HG02884 (cell line): ENCODE measurements around the gene GFER.
"Not testable (repeated sequence)": the region's sequence is repeated elsewhere in the genome, so short reads cannot be mapped to it uniquely, and the experiment has no call there.

Source experiments
- ATAC-seq: cut with Tn5 transposase; IDR thresholded peaks from one replicate; pipeline ENCODE4 v1.9.1; 2021; ENCODE audit warnings: mild to moderate bottlenecking, moderate library complexity; ENCODE audit not compliant: unreplicated experiment

The GFER gene

DNA sequence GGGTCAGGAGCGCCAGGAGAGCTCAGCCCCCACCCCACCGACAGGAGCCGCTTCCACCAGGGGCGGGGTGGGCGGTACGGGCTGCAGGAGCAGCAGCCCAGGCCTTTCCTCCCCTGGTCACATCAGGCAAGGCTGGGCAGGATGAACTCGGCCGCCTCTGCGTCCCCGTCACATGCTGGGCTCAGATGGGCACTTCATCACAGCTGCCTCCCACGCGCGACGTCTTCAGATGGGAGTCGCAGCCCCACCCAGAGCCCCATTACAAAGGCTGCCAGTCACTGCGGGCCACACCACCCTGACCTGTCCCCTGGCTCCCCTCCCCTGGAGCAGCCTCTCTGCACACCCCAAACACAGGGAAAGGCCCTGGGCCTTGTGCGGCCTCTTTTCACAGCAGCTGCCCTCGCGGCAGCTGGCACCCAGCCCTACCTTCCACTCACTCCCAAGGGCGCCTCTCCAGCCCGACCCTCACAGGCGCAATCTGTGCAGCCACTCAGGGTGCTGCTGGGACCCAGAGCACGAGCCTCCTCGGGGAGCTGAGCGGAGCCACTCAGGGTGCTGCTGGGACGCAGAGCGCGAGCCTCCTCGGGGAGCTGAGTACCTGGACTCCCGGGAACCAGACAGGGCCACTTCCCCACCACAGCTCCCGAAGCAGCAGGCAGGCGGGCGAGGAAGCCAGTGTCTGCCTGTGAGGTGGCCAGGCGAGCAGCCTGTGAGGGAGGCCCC, 21.0 kb downstream of the GFER start:
- no peak for ATAC-seq

GRCh38 chr16:2005646-2006045, 21.7 kb downstream of the GFER start:
- no peak for ATAC-seq

DNA sequence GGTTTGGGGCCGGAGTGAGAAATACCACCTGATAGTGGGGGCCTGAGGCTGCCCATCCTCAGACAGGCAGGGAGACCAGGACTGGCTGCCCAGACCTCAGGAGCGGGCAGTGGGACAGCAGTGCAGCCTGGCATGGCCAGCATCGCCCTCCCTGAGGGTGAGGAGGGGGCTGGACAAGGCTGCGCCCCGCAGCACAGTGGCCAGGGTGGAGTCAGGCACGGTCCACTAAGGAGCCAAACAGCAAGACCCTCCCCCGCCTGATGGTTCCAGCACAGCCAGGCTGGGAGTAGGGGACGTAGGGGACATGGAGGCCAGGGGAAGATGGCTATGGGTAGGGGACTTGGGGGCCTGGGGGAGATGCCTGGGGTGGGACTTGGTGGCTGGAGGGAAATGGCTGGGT, 22.3 kb downstream of the GFER start:
- no peak for ATAC-seq

DNA sequence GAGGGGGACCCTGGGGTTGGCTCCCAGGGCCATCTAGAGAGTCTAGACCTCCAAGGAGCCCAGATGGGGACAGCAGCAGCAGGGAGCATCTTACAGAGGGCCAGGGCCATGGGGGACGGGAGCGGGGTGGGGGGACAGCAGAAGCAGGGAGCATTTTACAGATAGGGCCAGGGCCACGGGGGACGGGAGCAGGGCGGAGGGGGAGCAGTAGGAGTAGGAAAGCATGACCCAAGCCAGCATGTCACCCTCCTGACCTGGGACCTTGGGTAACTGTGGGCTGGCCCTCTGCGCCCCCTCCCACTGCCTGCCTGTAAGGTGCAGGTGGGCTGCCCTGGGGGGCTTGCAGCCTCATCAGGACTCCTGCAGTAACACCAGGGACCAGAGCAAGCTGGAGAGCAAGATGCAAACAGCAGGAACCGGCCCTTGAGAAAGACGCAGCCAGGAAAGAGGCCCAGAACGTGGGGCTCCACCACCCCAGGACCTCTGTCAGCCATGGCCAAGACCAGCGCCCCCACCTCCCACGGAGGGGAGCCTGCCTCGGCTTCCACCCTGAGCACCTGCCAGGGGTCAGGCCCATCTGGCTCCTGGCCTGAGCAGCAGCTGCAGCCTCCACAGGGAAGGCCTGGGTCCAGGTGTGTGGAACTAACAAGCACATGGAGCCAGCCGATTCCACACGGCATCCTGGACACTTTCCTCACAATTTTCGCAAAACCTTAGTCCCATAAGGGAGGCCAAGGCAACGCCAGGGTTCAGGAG, 23.3 kb downstream of the GFER start:
- no peak for ATAC-seq

- no peak for ATAC-seq
Measured at GRCh38 chr16:2008009-2008526, 24.1 kb downstream of the GFER start.

DNA sequence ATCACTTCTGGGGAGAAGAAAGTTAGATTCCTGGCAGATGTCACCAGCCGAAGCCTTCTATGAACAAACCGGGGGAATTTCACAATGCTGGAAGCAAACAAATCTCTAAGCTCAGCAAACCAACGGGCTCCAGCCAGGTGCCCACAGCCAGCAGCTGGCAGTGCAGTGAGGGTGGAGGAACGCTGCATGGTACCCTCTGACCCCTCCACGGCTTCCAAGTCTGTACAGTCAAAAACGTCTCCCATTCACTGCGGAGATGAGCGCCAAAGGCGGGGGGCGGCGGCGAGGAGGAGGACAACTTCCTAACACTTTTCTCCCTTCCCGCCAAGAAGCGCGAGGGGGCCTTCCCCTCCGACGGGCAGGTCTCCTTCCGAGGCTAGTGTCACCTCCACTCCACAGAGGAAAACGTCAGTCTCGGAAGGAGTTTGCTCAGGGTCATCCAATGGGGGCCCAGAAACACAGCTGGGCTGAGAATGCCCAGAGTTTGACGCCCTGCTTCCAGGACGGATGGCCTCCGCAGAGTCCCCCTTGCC, 24.7 kb downstream of the GFER start:
- ATAC-seq, result no peak

DNA sequence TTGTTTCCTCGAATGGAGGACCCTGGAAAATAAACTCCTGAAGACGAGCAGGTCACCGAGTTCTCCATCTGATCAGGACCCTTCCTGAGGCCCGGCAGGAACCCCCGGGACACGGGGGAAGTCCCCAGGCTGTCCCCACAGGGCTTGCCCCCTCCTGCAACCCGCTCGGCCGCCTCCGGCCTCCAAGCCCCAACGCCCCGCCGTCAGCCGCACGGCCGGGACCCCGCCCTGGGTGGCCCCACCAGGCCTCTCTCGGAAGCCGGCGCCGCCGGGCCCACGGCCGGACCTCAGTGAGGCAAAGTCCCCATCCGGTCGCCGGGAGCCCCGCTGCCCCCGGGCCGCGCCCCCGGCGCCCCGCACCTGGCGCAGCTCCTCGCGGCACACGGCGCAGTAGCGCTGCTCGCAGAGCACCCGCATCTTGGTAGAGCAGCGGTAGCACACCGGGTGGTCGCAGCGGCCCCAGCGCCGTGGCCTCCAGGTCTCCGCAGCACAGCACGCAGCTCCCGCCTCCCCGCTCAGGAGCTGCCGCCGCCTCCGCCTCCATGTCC, 25.2 kb downstream of the GFER start:
- ATAC-seq, result peak; percentile 27

- peak; percentile 87 for ATAC-seq
Measured at GRCh38 chr16:2009791-2010510, 26.0 kb downstream of the GFER start, which contains the start of gene ZNF598. ZNF598 (minus strand) TSS chr16:2009821.

- not testable (repeated sequence) for ATAC-seq
Measured at GRCh38 chr16:2011726-2012125, 27.7 kb downstream of the GFER start.

- no peak for ATAC-seq
Measured at GRCh38 chr16:2013527-2013926, 29.5 kb downstream of the GFER start.

DNA sequence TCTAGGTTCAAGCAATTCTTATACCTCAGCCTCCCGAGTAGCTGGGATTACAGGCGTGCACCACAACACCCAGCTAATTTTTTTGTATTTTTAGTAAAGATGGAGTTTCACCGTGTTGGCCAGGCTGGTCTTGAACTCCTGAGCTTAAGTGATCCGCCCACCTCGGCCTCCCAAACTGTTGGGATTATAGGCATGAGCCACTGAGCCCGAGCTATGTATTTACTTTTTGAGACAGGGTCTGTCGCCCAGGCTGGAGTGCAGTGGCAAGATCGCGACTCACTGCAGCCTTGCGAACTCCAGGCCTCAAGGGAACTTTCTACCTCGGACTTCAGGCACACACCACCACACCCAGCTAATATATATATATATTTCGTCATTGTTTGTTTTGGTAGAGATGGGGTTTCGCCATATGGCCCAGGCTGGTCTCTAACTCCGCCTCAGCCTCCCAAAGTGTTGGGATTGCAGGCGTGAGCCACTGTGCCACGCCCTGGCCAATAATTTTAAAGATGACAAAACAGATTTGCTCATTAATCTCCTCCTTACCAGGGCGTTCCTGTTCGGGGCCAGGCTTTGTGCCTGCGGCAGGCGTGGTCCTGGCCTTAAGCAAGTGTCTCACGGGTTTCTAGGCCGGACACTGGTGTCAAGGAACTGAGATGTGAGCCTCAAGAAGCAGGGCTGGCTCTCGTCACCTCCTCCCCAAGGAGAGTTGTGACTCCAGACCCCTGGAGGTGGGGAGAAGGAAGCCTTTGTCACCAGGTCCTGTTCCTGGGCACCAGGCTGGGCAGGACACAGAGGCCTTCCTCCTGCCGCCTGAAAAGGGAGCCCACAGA, 31.3 kb downstream of the GFER start:
- no peak for ATAC-seq

- ATAC-seq, result no peak
Measured at GRCh38 chr16:2015947-2016208, 31.9 kb downstream of the GFER start.

DNA sequence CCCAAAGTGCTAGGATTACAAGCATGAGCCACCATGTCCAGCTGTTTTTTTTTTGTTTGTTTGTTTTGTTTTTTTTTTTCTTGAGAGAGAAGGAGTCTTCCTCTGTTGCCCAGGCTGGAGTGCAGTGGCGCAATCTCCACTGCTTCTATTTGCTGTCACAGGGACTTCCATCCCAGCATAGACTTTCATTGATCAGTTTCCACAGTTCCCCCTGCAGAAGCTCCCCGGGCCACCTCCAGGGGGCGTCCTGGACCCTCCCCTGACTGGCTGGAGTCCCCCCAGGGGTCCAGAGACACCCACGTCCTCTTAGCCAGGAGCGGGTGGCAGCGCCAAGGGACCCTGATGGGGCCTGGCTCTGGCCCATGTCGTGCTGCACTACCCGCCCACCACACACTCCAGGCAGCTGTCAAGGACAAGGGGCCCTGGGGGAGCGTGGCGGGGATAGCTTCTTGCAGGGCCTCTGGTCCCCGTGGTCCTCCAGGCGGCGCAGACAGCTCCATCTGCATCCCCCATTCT, 32.5 kb downstream of the GFER start:
- no peak for ATAC-seq

DNA sequence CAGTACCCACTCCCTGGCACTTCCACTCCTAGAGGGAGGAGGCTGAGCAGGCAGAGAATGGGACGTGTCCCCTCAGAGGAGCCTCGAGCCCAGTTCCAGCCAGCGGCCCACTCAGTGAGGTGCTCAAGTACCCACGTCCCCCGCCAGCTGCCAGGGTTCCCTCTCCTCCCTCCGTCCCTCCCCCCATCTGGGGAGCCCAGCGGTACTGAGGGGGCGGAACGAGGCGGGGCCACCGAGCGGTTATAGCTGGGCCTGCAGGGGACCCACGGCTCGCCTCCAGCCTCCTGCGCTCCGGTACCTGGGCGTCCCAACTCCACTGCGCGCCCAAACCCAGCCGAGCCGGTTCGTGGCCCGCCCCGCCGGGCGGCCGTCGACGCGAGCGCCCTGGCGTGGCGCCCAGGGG, 35.5 kb downstream of the GFER start, which contains the start of gene NPW:
Gene NPW, plus strand, starts transcription at position 268 of the 403 bp plus-strand sequence.
- ATAC-seq, result no peak

DNA sequence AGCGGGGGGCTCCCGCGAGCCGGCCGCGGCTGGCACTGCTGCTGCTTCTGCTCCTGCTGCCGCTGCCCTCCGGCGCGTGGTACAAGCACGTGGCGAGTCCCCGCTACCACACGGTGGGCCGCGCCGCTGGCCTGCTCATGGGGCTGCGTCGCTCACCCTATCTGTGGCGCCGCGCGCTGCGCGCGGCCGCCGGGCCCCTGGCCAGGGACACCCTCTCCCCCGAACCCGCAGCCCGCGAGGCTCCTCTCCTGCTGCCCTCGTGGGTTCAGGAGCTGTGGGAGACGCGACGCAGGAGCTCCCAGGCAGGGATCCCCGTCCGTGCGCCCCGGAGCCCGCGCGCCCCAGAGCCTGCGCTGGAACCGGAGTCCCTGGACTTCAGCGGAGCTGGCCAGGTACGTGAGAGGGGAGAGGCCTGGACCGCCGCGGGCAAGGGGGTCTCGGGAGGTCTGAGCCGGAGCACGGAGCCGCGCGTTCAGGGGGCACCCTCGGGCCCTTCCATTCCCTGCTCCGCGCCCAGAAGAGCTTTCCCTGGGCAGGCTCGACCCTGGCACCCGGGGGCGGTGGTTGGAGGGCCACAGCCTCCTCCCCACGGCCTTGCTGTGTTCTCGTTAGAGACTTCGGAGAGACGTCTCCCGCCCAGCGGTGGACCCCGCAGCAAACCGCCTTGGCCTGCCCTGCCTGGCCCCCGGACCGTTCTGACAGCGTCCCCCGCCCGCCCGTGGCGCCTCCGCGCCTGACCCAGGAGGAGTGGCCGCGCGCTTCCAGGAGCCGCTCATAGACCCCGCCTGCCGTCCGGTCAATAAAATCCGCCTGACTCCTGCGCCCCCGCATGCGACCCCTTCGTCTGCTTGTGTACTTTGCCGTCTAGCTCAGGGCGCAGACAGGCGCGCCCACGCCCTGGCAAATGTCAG, 36.2 kb downstream of the GFER start:
- ATAC-seq, result no peak

DNA sequence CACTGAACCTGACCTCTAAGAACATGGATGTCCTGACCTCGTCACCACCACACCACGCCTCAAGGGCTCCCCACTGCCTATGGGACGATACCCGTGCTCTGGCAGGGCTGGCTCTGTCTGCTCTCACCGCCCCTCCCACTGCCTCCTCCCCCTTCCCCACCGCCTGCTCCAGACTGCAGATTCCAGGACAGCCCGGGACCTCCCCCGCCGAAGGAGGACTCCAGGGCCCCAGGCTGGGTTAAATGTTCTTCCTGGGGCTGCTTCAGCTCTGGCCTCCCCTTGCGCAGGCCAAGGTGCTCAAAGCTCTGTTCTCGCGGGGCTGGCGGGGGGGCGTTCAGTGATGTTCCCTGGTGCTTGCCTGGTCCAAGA, 38.7 kb downstream of the GFER start:
- ATAC-seq, result no peak

- peak; percentile 42 for ATAC-seq
Measured at GRCh38 chr16:2023092-2024031, 39.4 kb downstream of the GFER start.

DNA sequence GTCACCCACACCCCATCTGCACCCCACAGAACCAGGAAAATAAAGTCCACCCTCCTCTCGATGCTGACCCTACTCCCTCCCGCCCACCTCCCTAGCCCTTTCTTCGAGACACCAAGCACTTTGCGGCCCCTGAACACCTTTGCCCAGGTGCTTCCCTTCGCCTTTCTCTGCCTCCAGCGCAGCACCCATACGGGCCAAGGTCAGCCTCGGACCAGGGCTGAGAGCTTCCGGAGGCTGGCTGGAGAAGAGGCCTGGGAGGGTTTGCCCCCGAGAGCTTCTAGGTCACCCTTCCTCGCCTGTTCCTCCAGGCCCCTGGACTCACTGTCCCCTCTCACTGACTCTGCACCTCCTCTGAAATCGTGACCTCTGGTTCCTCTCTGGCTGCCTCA, 40.0 kb downstream of the GFER start:
- ATAC-seq, result no peak
